Activated T-cell treated with anti-CD3 and anti-CD28 coated beads, Interleukin-2, amount 50 U/mL, for 1 hour (primary cell): ENCODE data around the gene MGAT2.

Source experiments
- DNase-seq: peaks from one replicate; pipeline ENCODE4 v3.0.0-alpha.2; 2020

Gene MGAT2

GRCh38 chr14:49620182-49621113 is at the start of gene MGAT2, which contains the start of gene RPL36AL:
Gene MGAT2, plus strand, starts transcription at chr14:49620799. Its CDS starts 470 bp downstream, at chr14:49621269.
Gene RPL36AL, minus strand, starts transcription at chr14:49620626. Its CDS starts 1,522 bp downstream, at chr14:49619104.
- peak; percentile 93 for DNase-seq

- DNase-seq, result no peak
Observed at GRCh38 chr14:49574038-49574437, 46.6 kb upstream of the MGAT2 start.

GRCh38 chr14:49578141-49578540 is 42.5 kb upstream of the MGAT2 start:
- no peak for DNase-seq

- DNase-seq, result no peak
Observed at GRCh38 chr14:49579841-49580240, 40.8 kb upstream of the MGAT2 start.

- no peak for DNase-seq
Observed at GRCh38 chr14:49581209-49582112, 39.1 kb upstream of the MGAT2 start.

GRCh38 chr14:49582113-49582977 is 38.3 kb upstream of the MGAT2 start:
- DNase-seq, result no peak

- no peak for DNase-seq
Observed at GRCh38 chr14:49583629-49584028, 37.0 kb upstream of the MGAT2 start.

GRCh38 chr14:49584058-49584457 is 36.5 kb upstream of the MGAT2 start:
- no peak for DNase-seq

- DNase-seq, result peak; percentile 22
Observed at GRCh38 chr14:49584981-49585640, 35.5 kb upstream of the MGAT2 start.

GRCh38 chr14:49585803-49586672 is 34.6 kb upstream of the MGAT2 start, which contains the start of gene RPS29:
Gene RPS29, minus strand, starts transcription at chr14:49586380. Its CDS starts 34 bp downstream, at chr14:49586346.
- peak; percentile 99 for DNase-seq

- DNase-seq, result peak; percentile 64
Observed at GRCh38 chr14:49586673-49587460, 33.7 kb upstream of the MGAT2 start.

- DNase-seq, result no peak
Observed at GRCh38 chr14:49589387-49589786, 31.2 kb upstream of the MGAT2 start.

- DNase-seq, result no peak
Observed at GRCh38 chr14:49593016-49593415, 27.6 kb upstream of the MGAT2 start.

- no peak for DNase-seq
Observed at GRCh38 chr14:49594347-49595091, 26.1 kb upstream of the MGAT2 start.

- no peak for DNase-seq
Observed at GRCh38 chr14:49598189-49598484, 22.5 kb upstream of the MGAT2 start.

- peak; percentile 91 for DNase-seq
Observed at GRCh38 chr14:49598485-49599300, 21.9 kb upstream of the MGAT2 start, which contains the start of gene LRR1. Gene LRR1, plus strand, starts transcription at chr14:49598940. Its CDS starts 81 bp downstream, at chr14:49599021.

GRCh38 chr14:49607583-49607982 is 13.0 kb upstream of the MGAT2 start:
- DNase-seq, result no peak

GRCh38 chr14:49612251-49612650 is 8.3 kb upstream of the MGAT2 start:
- DNase-seq, result no peak
